Liver (tissue), 3 donors: ENCODE data around the gene GPC1.

Experiments
- CTCF ChIP-seq: fragments of 150-350 bp; IDR thresholded peaks from 2 replicates; pipeline ENCODE4 v1.5.1; 2017; ENCODE audit warnings: improper control_type of control experiment, low read depth, low read length; ENCODE audit not compliant: missing input control
- EGR1 ChIP-seq, 2 donors: IDR thresholded peaks; 2 replicates each; pipeline ENCODE4 v1.6.1; 2016 to 2018; ENCODE audit warnings: antibody characterized with exemption in 2 of 2, low read depth in 2 of 2
- JUND ChIP-seq, 2 donors: IDR thresholded peaks; 2 replicates each; pipeline ENCODE4 v1.6.1; 2016; ENCODE audit warnings: antibody characterized with exemption in 2 of 2
- YY1 ChIP-seq: IDR thresholded peaks from 2 replicates; pipeline ENCODE4 v1.6.1; 2016; ENCODE audit warnings: antibody characterized with exemption, mild to moderate bottlenecking
- TF ChIP-seq, protein P1 (sequence below): IDR thresholded peaks from 2 replicates; pipeline ENCODE4 v1.6.1; 2016; ENCODE audit warnings: antibody characterized with exemption
- donor health status: healthy.
- donor health status: healthy.

GRCh38 chr2:240506406-240507059 lies 71.1 kb downstream of the GPC1 start:
- TF ChIP-seq CTCF (no peak), YY1 (no peak), EGR1 (IDR thresholded peaks at IDR 0.05; ENCODE audit: low read depth in 2 of 2) (no peak), JUND (IDR thresholded peaks at IDR 0.05) (no peak)
- TF ChIP-seq, protein P1, sequence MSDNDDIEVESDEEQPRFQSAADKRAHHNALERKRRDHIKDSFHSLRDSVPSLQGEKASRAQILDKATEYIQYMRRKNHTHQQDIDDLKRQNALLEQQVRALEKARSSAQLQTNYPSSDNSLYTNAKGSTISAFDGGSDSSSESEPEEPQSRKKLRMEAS, result no peak
